UCSD-AML1 (cell line): ENCODE measurements around the gene GCA.

Experiments
- DNase-seq: peaks from one replicate; lab custom pipeline; 2025; ENCODE audit not compliant: unreplicated experiment; lab: John Stamatoyannopoulos, UW

GCA gene

GRCh38 chr2:162327806-162328205 lies 16.1 kb upstream of the GCA start:
- DNase-seq, result no peak

- peak; percentile 18 for DNase-seq
These were observed 15.3 kb upstream of the GCA start for GRCh38 chr2:162328424-162329157.

- DNase-seq, result no peak
These were observed 13.1 kb upstream of the GCA start for GRCh38 chr2:162330881-162331280.

GRCh38 chr2:162333968-162334367 lies 10.0 kb upstream of the GCA start:
- DNase-seq, result peak; percentile 26

- DNase-seq, result no peak
These were observed 6.1 kb upstream of the GCA start for GRCh38 chr2:162337868-162338267.

- DNase-seq, result no peak
These were observed 3.1 kb upstream of the GCA start for GRCh38 chr2:162340822-162341221.

- DNase-seq, result no peak
These were observed 1.6 kb upstream of the GCA start for GRCh38 chr2:162342321-162342720.

- DNase-seq, result no peak
These were observed 1.1 kb upstream of the GCA start for GRCh38 chr2:162342841-162343240.

- DNase-seq, result no peak
These were observed 474 bp upstream of the GCA start for GRCh38 chr2:162343492-162343823.

GRCh38 chr2:162344617-162344950 lies 652 bp downstream of the GCA start:
- DNase-seq, result no peak

- no peak for DNase-seq
These were observed 21.5 kb downstream of the GCA start for GRCh38 chr2:162365392-162365791.

GRCh38 chr2:162368494-162368893 lies 24.6 kb downstream of the GCA start:
- no peak for DNase-seq

GRCh38 chr2:162369551-162369950 lies 25.6 kb downstream of the GCA start:
- no peak for DNase-seq

GRCh38 chr2:162370931-162371330 lies 27.0 kb downstream of the GCA start:
- no peak for DNase-seq

- no peak for DNase-seq
These were observed 28.9 kb downstream of the GCA start for GRCh38 chr2:162372818-162373217.

GRCh38 chr2:162379719-162380580 lies 36.0 kb downstream of the GCA start:
- DNase-seq, result no peak

- no peak for DNase-seq
These were observed 37.9 kb downstream of the GCA start for GRCh38 chr2:162381851-162382250.

- DNase-seq, result no peak
These were observed 38.3 kb downstream of the GCA start for GRCh38 chr2:162382278-162382677.

GRCh38 chr2:162385536-162385935 lies 41.6 kb downstream of the GCA start:
- no peak for DNase-seq

GRCh38 chr2:162390801-162391200 lies 46.9 kb downstream of the GCA start:
- no peak for DNase-seq

GRCh38 chr2:162400336-162400735 lies 56.4 kb downstream of the GCA start:
- DNase-seq, result no peak

GRCh38 chr2:162401871-162402270 lies 57.9 kb downstream of the GCA start:
- no peak for DNase-seq

- no peak for DNase-seq
These were observed 60.0 kb downstream of the GCA start for GRCh38 chr2:162403884-162404283.
